HG03571 (cell line): Measurements from ENCODE around the gene CIROP.

ENCODE experiments used
- ATAC-seq: cut with Tn5 transposase; IDR thresholded peaks from one replicate; pipeline ENCODE4 v1.9.1; 2021; ENCODE audit not compliant: unreplicated experiment

Gene CIROP

GRCh38 chr14:23068789-23069412, 35.9 kb downstream of the CIROP start:
- ATAC-seq: peak; percentile 56

DNA sequence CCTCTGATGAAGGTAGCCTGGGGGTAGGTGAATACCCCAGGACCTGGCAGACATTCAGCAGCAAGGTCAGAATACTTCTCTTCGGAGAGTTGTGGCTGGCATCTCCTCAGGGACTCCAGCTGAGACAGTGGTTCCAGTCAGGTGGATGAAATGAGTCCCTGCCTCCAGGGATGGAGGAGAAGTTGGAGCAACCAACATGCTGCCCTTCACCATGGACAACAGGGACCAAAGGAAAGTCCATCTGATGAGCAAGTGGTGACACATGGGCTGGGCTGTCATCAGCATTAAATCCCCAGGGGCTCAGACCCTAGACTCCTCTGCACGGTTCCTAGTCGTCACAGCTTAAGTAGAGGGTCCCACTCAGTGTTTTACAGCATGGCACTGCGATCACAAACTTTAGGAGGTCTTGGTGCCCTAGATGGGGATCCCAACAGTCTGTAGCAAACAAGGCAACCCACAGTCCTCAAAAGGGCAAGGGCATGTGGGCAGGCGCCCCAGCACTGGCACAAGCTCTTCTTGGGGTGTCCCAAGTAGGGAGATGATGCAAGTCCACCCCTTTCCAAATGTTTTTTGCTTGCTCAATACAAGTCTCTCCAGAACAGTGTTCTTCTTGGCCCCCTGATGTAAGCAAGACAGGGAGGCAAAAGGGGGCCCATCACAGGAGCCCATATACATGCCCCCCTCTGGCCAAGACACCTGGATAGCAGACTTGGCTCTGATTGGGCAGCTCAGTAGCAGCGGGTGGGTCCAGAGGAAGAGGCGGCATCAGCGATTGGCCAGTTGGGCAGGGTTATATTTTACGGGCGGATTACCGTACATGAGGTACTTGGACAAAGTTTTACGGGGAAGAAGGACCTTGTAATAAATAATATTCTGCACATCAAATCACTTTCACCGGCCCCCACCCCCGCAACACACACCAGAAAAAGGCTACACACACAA, 36.7 kb downstream of the CIROP start:
- no peak for ATAC-seq

- no peak for ATAC-seq
Observed at GRCh38 chr14:23066855-23067744, 37.7 kb downstream of the CIROP start.

DNA sequence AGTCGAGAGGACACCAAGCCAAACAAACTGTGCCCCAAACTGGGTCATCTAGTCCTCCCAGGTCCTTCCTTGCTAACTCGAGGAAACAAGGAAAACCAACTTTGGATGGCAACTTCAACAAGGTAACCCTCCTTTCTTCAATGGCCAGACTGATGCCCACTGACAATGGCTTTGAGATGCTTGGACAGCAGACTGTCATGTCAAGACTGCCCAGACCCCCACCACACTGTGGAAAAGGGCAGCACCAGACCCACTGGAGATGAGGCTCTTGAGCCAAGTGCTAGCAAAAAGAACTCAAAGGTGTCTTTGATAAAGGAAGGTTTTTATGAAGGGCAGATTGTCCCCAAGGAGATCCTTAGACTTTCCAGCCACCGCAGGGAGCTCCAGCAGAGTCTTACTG, 38.4 kb downstream of the CIROP start:
- ATAC-seq: no peak

- ATAC-seq: no peak
Observed at GRCh38 chr14:23063601-23064000, 41.2 kb downstream of the CIROP start.

DNA sequence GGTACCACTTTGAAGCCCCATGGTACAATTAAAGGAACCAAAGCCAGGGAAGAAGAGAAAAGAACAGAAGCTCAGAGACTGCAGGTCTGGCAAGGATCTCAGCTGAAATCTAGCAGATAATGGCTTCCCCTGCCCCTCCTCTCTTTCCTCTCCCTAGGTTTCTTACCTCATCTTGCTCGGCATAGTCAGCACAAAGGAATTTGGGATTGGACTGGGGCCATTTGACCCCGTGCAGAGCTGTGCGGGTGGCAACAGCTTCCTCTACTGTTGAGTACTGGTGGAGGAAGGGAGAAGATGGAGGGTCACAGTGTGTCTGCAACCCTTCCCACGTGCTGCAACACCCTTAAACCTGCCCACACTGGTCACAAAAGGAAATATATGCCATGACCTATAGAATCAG, 42.8 kb downstream of the CIROP start:
- ATAC-seq: no peak

DNA sequence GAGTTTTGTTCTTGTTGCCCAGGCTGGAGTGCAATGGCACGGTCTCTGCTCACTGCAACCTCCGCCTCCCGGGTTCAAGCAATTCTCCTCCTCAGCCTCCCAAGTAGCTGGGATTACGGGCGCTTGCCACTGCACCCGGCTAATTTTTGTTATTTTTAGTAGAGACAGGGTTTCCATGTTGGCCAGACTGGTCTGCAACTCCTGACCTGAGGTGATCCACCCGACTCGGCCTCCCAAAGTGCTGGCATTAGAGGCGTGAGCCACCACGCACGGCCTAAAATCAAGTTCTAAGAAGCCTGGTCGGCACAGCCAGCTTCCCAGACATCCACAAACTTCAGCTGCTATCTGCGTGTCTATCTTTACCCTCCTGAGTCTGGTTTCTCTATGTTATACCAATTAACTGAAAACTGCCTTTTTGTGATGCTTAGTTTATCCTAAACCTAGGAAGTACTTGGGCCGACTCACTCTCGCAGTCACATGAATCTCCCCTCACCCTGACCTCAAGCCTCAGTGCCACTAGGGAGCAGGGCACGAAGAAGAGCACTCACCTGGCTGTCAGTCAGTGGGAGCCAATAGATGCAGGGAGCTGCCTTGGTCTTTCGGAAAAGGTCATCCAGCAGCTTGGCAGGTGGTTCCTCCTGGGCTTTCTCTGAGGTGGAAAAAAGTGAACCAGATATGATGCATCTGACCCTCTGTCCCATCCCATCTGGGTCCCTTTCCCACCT, 44.1 kb downstream of the CIROP start:
- no peak for ATAC-seq

GRCh38 chr14:23058654-23059504, 45.9 kb downstream of the CIROP start:
- ATAC-seq: no peak

DNA sequence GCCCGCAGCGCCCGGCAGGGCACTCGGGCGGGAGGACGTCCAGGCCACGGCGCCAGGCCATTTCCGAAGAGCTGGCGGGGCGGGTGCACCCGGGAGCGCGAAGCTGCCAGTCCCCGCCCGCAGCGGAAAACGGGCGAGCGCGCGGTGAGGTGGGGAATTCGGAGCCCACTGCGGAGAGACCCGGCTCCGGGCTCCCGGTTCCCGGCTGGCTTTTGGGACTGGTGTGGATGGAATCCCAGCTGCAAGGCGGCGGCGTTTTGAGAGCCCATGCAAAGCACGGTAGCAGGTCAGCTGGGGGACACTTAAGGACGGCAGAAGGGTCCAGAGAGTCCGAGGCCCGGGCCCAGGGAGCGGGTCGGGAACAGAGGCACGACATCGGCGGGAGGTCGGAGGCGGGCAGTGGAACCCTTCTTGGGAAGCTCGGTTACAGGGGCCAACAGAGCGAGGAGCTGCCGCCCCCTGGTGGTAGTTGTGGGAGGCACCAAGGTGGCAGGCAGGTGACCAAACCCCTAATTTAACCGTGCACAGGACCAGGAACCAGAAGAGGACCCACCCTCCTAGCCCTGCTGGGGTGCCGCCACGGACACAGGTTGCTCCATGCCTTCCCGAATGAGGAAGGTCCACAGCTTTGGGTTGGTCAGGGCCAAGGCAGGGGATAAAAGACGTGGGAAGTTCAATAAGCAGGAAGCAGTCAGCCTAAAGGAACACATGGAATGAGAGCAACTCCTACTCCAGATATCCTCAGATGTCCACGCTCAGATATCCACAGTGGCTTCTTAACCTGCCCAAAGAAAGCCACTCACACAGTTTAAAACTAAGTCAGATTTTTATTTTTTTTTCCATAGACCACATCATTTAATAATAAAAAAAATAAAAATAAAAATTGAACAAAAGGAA, 46.8 kb downstream of the CIROP start:
- ATAC-seq: peak; percentile 57

DNA sequence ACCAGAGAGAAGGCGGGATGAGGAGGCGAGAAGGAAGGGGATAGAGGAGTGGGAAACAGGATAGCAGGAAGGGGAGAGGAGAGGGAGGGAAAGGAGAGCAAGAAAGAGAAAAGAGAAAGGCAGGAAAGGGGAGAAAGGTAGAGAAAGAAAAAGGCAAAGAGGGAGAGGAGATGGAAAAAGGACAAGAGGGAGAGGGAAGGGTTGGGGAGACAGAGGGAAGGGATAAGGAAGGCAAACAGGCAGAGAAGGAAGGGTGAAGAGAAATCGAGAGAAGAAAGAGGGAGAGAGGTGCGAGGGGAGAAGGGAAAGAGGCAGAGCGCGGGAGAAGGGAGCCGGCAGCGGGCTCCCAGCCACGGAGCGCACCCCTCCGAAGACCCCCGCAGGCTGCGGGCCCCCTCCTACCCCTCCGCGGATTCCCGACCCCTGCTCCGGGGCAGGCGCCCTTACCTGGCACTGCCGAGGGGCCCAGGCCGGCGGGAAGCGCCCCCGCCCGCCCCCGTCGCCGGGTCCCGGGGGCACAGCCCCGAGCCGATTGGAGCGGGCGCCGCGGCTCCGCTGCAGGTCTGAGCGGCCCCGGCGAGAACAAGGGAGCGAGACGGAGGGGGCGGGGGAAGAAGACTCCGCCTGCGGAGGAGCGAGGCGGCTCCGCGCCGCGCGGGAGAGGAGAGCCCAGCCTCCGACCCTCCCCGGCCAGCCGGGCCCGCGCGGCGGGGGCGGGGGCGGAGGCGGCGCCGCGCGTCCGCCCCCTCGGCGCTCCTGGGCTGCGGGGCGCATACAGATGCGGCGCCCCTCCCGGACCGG, 47.6 kb downstream of the CIROP start, which contains the start of gene CDH24:
Gene CDH24, minus strand, starts transcription at position 565 of the 801 bp plus-strand sequence. CDS start 1,787 bp downstream, outside the sequence.
- ATAC-seq: no peak

DNA sequence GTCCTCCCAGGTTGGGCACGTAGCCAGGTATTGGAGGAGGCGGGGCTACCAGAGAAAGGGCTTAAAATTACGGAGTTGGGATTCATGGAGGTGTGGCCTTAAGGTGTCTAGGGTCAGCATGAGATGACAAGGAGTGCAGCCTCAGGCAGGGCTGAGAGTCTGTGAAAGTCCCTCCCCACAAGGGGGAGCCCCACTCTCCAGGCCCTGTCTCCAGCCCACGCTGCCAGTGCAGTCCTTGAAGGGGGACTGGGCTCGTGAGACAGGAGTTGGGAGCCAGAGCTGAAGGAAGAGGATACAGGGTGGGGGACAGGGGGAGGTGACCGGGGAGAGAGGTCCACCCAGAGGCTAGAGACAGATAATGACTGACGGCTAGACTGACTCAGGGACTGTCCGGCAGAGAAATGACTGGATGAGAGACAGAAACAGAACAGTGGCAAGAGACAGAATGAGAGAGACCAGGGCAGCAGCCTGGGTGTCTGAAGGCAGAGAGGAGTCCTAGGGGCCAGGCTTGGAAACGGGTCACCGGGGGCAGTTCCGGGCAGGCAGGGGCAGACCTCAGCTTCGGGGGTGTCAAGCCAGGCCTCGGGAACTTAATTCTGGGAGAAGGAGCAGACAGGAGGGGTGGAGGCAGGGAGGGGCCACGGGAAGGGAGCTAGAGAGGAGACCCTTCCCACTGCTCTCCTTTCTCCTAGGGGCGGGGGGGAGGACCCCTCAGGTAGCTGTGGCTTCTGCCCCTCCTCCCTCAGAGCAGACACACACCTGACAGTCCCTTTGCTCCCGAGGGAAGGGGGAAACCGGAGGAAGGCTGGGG, 48.4 kb downstream of the CIROP start:
- ATAC-seq: peak; percentile 40

GRCh38 chr14:23055621-23056144, 49.1 kb downstream of the CIROP start:
- ATAC-seq: no peak

DNA sequence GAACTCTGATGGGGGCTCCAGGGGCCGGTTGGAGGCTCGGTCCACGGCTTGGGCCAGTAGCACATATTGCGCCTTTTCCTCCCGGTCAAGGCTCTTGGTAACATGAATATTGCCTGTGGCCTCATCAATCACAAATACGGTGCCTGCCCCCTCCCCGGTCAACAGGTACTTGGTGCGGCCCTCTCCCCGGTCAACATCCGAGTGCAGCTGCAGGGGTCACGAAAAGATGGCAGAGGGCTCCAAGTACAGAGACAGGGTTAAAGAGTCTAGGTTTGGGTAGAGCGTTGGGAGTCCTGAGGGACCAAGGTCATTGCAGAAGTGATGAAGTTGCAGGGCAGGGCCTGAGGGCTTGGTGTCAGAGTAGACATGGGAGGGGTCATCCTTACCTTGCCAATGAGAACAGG, 49.6 kb downstream of the CIROP start:
- ATAC-seq: no peak

DNA sequence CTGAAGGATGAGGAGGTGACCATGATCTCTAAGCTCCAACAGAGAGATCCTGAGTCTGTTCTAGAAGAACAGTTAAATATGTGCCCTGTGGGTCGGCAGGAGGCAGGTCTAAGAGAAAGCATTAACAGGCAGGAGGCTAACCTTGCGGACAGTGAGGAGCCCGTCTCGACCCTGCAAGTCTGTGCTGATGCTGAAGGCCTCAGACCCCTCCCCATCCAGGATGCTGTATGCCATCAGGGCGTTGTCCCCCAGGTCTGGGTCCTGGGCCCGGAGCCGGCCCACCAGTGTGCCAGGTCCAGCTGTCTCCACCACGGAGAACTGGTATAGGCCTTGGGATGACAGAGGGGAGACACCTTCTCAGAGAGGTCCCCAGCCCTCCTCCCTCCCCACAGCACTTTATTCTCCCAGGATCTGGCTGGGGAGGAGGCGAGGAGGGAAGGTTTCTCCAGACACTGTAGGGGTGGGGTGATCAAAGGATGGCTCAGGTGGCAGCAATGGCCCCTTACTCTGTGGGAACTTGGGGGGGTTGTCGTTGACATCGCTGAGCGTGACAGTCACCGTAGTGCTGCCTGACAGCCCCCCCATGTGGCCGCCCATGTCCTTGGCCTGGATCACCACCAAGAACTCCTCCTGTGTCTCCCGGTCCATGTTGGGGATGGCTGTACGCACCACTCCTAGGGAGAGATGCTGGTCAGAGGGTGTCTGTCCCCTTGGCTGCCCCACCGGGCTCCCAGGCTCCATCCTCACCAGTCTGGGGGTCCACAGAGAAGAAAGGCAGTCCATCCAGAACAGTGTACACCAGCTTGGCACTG, 50.6 kb downstream of the CIROP start:
- ATAC-seq: no peak

DNA sequence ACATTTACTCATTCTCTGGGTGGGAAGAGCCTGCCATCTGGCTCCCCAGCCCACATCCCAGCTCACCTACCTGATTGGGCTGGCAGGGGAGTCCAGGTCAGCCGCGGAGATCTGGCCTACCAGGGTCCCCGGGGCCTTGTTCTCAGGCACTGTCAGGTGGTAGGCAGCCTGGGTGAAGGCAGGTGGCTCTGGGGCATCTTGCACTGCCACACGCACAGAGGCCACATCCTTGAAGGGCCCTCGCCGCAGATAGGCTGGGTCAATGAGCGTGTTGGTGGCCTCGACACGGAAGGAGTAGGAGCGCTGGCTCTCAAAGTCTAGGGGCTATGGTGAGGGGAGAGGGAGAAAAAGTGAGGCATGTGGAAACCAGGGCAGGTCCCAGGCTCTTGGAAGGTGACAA, 51.4 kb downstream of the CIROP start:
- ATAC-seq: no peak

DNA sequence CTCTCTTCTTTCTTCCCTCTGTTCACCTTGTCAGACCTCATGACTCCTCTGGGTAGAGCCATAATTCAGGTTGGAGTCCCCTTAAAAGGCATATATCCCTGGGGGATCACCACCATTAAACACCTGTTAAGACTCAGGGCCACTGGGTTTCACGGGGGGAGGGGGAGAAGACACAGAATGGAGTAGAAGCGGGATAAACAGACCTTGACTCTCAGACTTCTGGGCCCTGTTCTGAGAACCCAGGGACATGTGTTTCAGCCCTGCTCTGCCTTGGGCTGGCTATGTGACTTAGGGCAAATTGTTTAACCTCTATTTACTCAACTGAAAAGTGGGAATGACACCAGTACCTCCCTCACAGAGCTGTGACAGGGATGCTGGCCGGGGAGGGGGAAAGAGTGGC, 52.1 kb downstream of the CIROP start:
- no peak for ATAC-seq
